Liver (tissue), 9 donors: ENCODE results near the gene RHEX. TPM values are rescaled to one million over a fixed set of nuclear protein-coding genes. Genes with fewer than 3 reads are reported as not detected.
"Not testable (repeated sequence)": the region's sequence is repeated elsewhere in the genome, so short reads cannot be mapped to it uniquely, and the experiment has no call there.

Experiments used
- DNase-seq: peaks from one replicate; pipeline ENCODE4 v3.0.0-alpha.2; 2017; ENCODE audit warnings: low spot score
- H3K27ac ChIP-seq, 2 donors: one replicate each; pipeline ENCODE4 v1.7.0; 2013; ENCODE audit warnings: inconsistent platforms in 2 of 2, low read length in 2 of 2, control low read depth in 1 of 2, low read depth in 1 of 2, mild to moderate bottlenecking in 1 of 2
- H3K27me3 ChIP-seq, 4 donors: one replicate each; pipeline versions ENCODE4 v1.6.1 to v1.7.0; 2013; ENCODE audit warnings: low read length in 3 of 4, inconsistent platforms in 1 of 4, mild to moderate bottlenecking in 1 of 4, moderate library complexity in 1 of 4; ENCODE audit not compliant: control insufficient read depth in 4 of 4, insufficient read depth in 4 of 4
- H3K36me3 ChIP-seq, 4 donors: one replicate each; pipeline versions ENCODE4 v1.6.1 to v1.7.0; 2013; ENCODE audit warnings: low read length in 3 of 4, mild to moderate bottlenecking in 3 of 4, low read depth in 1 of 4, moderate library complexity in 1 of 4; ENCODE audit not compliant: control insufficient read depth in 4 of 4, insufficient read depth in 3 of 4
- H3K4me1 ChIP-seq, 4 donors: one replicate each; pipeline versions ENCODE4 v1.6.1 to v1.7.0; 2013; ENCODE audit warnings: low read length in 3 of 4, mild to moderate bottlenecking in 3 of 4, moderate library complexity in 1 of 4; ENCODE audit not compliant: control insufficient read depth in 4 of 4, insufficient read depth in 4 of 4
- H3K4me3 ChIP-seq, 3 donors: one replicate each; pipeline versions ENCODE4 v1.6.1 to v1.7.0; 2013; ENCODE audit warnings: low read length in 3 of 3, control low read depth in 1 of 3, low read depth in 1 of 3, mild to moderate bottlenecking in 1 of 3
- H3K9ac ChIP-seq, 2 donors: one replicate each; pipeline ENCODE4 v1.7.0; 2013; ENCODE audit warnings: low read length in 2 of 2, mild to moderate bottlenecking in 2 of 2, moderate library complexity in 2 of 2, control low read depth in 1 of 2, low read depth in 1 of 2
- H3K9me3 ChIP-seq, 4 donors: one replicate each; pipeline versions ENCODE4 v1.6.1 to v1.7.0; 2013; ENCODE audit warnings: low read length in 3 of 4; ENCODE audit not compliant: control insufficient read depth in 4 of 4
- ATF3 ChIP-seq: IDR thresholded peaks from 2 replicates; pipeline ENCODE4 v1.6.1; 2016; ENCODE audit warnings: antibody characterized with exemption
- CTCF ChIP-seq: fragments of 150-350 bp; IDR thresholded peaks from 2 replicates; pipeline ENCODE4 v1.5.1; 2017; ENCODE audit warnings: improper control_type of control experiment, low read depth, low read length; ENCODE audit not compliant: missing input control
- EGR1 ChIP-seq, 2 donors: IDR thresholded peaks; 2 replicates each; pipeline ENCODE4 v1.6.1; 2016 to 2018; ENCODE audit warnings: antibody characterized with exemption in 2 of 2, low read depth in 2 of 2
- FOXA1 ChIP-seq: IDR thresholded peaks from 2 replicates; pipeline ENCODE4 v1.6.1; 2016; ENCODE audit warnings: antibody characterized with exemption
- FOXA2 ChIP-seq: IDR thresholded peaks from 2 replicates; pipeline ENCODE4 v1.6.1; 2016; ENCODE audit warnings: antibody characterized with exemption
- GABPA ChIP-seq, 2 donors: IDR thresholded peaks in 1 of 2; conservative IDR thresholded peaks in 1 of 2; 2 replicates each; pipeline ENCODE4 v1.6.1; 2016; ENCODE audit warnings: antibody characterized with exemption in 2 of 2, mild to moderate bottlenecking in 1 of 2, moderate library complexity in 1 of 2
- HNF4A ChIP-seq, 2 donors: conservative IDR thresholded peaks; 2 replicates each; pipeline ENCODE4 v1.6.1; 2016; ENCODE audit warnings: antibody characterized with exemption in 2 of 2, mild to moderate bottlenecking in 2 of 2
- HNF4G ChIP-seq: IDR thresholded peaks from 2 replicates; pipeline ENCODE4 v1.6.1; 2016; ENCODE audit warnings: antibody characterized with exemption
- JUND ChIP-seq, 2 donors: IDR thresholded peaks; 2 replicates each; pipeline ENCODE4 v1.6.1; 2016; ENCODE audit warnings: antibody characterized with exemption in 2 of 2
- MAX ChIP-seq: IDR thresholded peaks from 2 replicates; pipeline ENCODE4 v1.6.1; 2016; ENCODE audit warnings: antibody characterized with exemption
- NR2F2 ChIP-seq: IDR thresholded peaks from 2 replicates; pipeline ENCODE4 v1.6.1; 2016; ENCODE audit warnings: antibody characterized with exemption
- REST ChIP-seq: IDR thresholded peaks from 2 replicates; pipeline ENCODE4 v1.6.1; 2016; ENCODE audit warnings: antibody characterized with exemption, mild to moderate bottlenecking
- RXRA ChIP-seq, 2 donors: IDR thresholded peaks; 2 replicates each; pipeline ENCODE4 v1.6.1; 2017 to 2018; ENCODE audit warnings: antibody characterized with exemption in 2 of 2, mild to moderate bottlenecking in 1 of 2
- SP1 ChIP-seq: IDR thresholded peaks from 2 replicates; pipeline ENCODE4 v1.6.1; 2018; ENCODE audit warnings: antibody characterized with exemption, mild to moderate bottlenecking
- TAF1 ChIP-seq: conservative IDR thresholded peaks from 2 replicates; pipeline ENCODE4 v1.6.1; 2016; ENCODE audit warnings: antibody characterized with exemption, mild to moderate bottlenecking
- YY1 ChIP-seq: IDR thresholded peaks from 2 replicates; pipeline ENCODE4 v1.6.1; 2016; ENCODE audit warnings: antibody characterized with exemption, mild to moderate bottlenecking
- ZBTB33 ChIP-seq: IDR thresholded peaks from 2 replicates; pipeline ENCODE4 v1.6.1; 2016; ENCODE audit warnings: antibody characterized with exemption
- WGBS: extraction: QIAGEN DNeasy Blood & Tissue Kit; methylation state at CpG from one replicate; pipeline ENCODE4 v1.1.7; 2013; 5-methylcytosine and 5-hydroxymethylcytosine counted together
- polyA plus RNA-seq, 2 donors: library from polyadenylated mRNA; stranded (reverse) in 1 of 2; unstranded in 1 of 2; fragments of 200-250 nt in 1 of 2; fragments of >200 nt in 1 of 2; fragmentation: Nextera tagmentation in 1 of 2; extraction: Ambion mirVana in 1 of 2; gene quantifications; one replicate each; pipeline versions ENCODE4 v1.2.1 to v1.2.3, GENCODE V29; 2013 to 2015
- total RNA-seq, 2 donors: library from RNA; depleted of rRNA; stranded (reverse); fragments of >200 nt; gene quantifications; one replicate each; pipeline ENCODE4 v1.2.3, GENCODE V29; 2014
- donor health status: healthy.
- donor health status: healthy.
- donor health status: healthy.
- donor health status: healthy.
- donor health status: healthy.

Gene RHEX
- total RNA-seq, result 1 to 10 TPM in 1 of 2 donors, under 1 TPM in 1; 0.67 to 2.8 TPM
- under 1 TPM; 0.15 to 0.26 TPM for polyA plus RNA-seq

GRCh38 chr1:206052919-206053610 lies at the start of gene RHEX:
TSS of gene RHEX (plus strand) at chr1:206053173. CDS start at chr1:206097829, 44,656 bp downstream.
- H3K9ac ChIP-seq, result peak within 1 kb of the TSS in 1 of 2 donors; percentile 56
- peak within 1 kb of the TSS; percentile 29 to 58 (median 52) for H3K4me3 ChIP-seq
- TF ChIP-seq YY1, result peak; percentile 23
- TF ChIP-seq HNF4A (conservative IDR thresholded peaks at IDR 0.05), result peak in 1 of 2 donors; percentile 44
- DNase-seq, result peak; percentile 54
- H3K27ac ChIP-seq, result peak within 1 kb of the TSS; percentile 83 to 97
- not testable (repeated sequence) for H3K9me3 ChIP-seq, H3K36me3 ChIP-seq, H3K27me3 ChIP-seq
- 68% methylated on average over 17 of the region's 17 CpGs for WGBS
- H3K4me1 ChIP-seq, result peaks cover 0 to 39% (median 31%) of the 10 kb centered on the region in 4 donors

GRCh38 chr1:206003854-206004800 lies 48.8 kb upstream of the RHEX start:
- Histone ChIP-seq H3K27ac (peak overlapping the region in 1 of 2 donors; percentile 30), H3K4me3 (no peak overlapping the region), H3K9me3 (no peaks in the 10 kb centered on the region), H3K27me3 (no peaks in the 10 kb centered on the region), H3K36me3 (no peaks in the 10 kb centered on the region), H3K4me1 (peaks cover 0 to 9% (median 3%) of the 10 kb centered on the region in 4 donors), H3K9ac (no peak overlapping the region)
- TF ChIP-seq SP1 (no peak), YY1 (no peak), HNF4G (no peak), MAX (no peak), ATF3 (no peak)
- DNase-seq, result peak; percentile 20
- WGBS, result 97% methylated on average over 7 of the region's 7 CpGs

GRCh38 chr1:206004826-206005225 lies 48.1 kb upstream of the RHEX start:
- Histone ChIP-seq H3K9ac (no peak overlapping the region), H3K4me1 (peaks cover 0 to 9% (median 3%) of the 10 kb centered on the region in 4 donors), H3K4me3 (no peak overlapping the region), H3K27me3 (no peaks in the 10 kb centered on the region), H3K9me3 (no peaks in the 10 kb centered on the region), H3K36me3 (no peaks in the 10 kb centered on the region), H3K27ac (no peak overlapping the region)
- TF ChIP-seq GABPA (IDR thresholded peaks at IDR 0.05 in 1 of 2, conservative IDR thresholded peaks at IDR 0.05 in 1 of 2) (no peak), RXRA (IDR thresholded peaks at IDR 0.05) (no peak), SP1 (no peak), TAF1 (no peak), FOXA2 (no peak), ATF3 (no peak), CTCF (no peak), REST (no peak), ZBTB33 (no peak), EGR1 (IDR thresholded peaks at IDR 0.05; ENCODE audit: low read depth in 2 of 2) (no peak), NR2F2 (no peak), FOXA1 (no peak), HNF4G (no peak), JUND (IDR thresholded peaks at IDR 0.05) (no peak)
- 89% methylated on average over 12 of the region's 12 CpGs for WGBS
- DNase-seq, result peak; percentile 10
